Amniotic stem cell (primary cell): ENCODE data around the gene PTBP1.

Experiments
- DNase-seq: peaks from one replicate; lab custom pipeline; 2025; lab: John Stamatoyannopoulos, UW

The PTBP1 gene

DNA sequence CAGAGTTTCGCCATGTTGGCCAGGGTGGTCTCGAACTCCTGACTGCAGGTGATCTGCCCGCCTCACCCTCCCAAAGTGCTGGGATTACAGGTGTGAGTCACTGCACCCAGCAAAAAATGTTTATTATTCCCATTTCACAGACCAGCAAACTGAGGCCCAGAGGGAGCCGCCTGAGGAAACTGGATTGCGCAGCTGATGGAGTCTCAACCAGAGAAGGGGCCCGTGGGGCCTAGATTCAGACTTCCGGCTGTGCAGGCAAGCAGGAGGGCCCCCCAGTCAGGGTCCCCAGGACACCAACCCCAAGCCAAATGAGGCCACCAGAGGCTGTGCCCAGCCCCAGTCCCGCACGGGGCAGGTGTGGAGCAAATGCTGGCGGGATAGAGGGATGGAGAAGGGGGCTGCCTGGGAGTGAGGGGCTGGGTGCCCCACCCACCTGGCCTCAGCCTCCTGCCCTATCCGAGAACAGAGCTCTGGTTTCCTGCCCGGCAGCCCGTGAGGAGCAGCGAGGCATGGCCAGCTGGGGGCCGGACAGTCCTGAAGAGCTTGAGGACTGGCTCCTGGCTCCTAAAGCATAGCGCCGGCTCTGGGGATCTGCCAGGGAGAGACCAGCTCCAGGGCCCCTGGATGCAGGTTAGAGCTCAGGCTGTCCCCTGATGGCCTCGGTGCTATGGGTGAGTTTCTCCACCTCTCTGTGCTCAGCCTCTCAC is 24.4 kb upstream of the PTBP1 start:
- no peak for DNase-seq

DNA sequence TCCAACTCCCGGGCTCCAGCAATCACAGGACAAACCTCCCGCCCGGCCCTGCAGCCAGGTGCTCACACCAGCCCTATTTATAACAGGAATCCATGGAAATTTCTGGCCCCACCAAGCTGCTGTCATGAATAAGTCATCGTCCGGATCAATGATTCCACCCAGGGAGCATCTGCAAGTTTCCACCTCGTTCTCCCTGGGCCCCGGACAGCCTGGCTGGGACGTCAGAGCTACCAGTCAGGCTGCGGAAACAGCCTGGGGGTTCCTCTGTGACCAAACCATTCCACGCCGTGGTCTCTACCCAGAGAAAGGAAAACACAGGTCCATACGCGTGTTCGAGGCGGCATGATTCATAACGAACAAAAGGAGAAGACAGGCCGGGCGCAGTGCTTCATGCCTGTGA is 20.7 kb upstream of the PTBP1 start:
- no peak for DNase-seq

DNA sequence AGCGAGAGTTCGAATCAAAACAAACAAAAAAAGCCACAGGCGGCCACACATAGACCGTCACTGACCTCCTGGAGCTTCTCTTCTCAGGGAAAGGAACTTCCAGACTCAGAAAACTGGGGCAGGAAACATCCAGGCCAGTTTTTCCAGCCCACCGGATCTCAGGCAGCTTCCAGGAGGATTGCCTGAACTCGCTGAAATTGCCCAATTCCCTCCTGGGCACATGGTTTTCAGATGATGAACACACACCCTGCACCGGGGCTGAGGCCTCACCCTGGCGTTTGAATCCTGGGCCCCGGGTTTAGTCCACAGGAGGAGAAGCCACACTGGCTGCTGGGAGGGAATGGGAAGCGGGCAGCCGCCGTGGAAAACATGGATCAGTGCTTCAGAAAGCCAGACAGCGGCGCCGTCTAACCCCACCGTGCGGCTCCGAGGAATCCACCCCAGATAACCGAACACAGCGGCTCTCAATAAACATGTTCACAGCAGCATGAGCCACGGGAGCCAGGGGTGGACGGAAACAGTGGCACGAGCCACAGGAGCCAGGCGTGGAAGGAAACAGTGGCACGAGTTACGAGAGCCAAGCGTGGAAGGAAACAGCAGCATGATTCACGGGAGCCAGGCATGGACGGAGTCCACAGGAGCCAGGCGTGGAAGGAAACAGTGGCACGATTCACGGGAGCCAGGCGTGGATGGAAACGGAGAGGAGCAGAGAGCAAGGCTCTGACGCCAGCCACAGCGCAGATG is 18.2 kb upstream of the PTBP1 start:
- peak; percentile 82 for DNase-seq

DNA sequence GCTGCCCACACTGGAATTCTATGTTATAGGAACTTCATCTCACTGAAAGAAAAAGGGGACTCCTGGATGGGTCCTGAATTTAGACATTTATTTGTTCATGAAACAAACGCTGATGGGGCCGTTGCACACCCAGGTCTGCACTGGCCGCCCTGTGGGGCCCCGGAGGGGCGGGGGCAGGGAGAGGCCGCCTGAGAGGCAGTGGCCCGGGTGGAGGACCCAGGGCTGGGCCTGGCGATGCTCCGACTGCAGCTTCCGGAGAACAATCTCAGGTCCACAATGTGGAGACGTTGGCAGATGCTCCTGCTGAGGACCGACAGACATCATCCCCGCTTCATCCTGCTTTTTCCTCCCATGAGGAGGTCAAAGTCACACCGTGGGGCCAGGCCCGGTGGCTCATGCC is 16.3 kb upstream of the PTBP1 start:
- no peak for DNase-seq

DNA sequence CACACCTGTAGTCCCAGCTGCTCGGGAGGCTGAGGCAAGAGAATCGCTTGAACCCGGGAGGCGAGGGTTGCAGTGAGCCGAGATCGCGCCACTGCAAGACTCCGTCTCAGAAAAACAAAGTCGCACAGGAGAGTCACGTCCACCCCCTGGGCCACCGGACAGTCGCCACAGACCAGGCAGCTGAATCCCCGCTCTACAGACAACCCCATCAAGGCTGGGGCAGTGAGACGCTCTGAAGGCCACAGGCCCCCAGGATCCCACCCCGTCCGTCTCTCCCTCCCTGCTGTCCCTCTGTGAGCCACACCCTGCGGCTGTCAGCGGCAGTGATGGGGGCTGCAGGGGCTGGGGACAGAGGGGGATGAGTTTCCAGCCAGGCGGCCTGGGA is 15.5 kb upstream of the PTBP1 start:
- DNase-seq: no peak

DNA sequence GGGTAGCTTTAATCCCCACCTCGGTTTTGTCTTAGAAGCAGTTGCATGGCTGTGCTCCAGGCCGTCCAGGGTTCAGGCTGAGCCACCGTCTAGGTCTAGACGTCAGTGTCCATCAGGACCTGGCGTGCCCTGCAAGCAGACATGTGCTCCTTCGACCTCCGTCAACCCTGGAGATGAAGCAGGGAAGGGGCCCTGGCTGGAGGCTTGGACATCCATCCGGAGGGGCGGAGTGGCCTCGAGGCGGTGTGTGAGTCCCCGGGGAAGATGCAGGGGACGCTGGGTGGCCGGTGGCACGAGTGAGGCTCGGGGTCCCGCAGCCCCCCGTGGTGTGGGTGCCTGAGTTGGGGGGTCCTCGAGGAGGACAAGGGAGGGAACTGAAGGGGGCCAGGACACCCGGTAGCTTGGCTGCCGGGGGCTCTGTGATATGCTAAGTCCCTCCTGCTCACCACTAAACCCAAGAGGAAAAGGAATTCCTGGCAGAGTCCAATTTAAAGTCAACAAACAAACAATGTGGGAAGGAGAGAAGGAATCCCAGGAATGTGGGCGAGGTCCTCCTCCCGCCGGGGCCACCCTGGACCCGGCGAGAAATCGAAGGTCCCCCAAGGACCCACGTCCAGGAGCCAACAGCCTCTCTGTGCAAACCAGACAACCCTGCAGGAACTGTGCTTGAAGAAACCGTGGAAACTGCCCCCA is 14.9 kb upstream of the PTBP1 start:
- no peak for DNase-seq

DNA sequence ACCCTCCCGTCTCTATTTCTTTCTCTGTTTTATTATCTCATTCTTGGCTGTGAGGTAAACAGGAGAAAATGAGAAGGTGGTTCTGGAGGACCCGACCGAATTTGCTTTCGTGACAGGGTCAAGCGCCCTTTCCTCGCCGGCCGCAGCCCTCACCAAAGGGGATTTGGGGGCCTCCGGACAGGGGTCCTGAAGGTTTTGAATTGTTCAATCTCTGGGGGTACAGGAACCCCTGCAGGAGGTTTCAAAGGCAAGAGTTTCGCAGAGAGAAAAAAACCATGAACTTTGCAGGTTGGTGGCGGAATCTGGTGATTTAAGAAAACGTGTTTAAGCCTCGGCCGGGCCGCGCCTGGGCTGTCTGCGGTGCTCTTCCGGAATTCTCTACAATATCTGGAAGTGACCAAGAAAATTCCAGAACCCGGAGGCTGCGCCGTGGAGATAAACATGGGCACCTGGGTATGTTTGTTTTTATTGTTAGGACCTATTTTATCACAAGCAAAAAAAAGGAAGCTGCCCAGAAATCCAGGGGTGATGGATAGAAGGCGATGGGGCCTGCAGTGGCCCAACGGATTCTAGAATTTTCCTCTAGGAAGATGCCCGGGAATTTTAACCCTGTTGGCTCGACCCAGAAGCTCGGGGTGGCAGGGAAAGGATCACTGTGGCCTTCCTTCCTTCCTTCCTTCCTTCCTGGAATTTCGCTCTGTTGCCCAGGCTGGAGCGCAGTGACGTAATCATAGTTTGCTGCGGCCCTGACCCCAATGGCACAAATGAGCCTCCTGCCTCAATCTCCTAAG is 14.2 kb upstream of the PTBP1 start:
- no peak for DNase-seq

DNA sequence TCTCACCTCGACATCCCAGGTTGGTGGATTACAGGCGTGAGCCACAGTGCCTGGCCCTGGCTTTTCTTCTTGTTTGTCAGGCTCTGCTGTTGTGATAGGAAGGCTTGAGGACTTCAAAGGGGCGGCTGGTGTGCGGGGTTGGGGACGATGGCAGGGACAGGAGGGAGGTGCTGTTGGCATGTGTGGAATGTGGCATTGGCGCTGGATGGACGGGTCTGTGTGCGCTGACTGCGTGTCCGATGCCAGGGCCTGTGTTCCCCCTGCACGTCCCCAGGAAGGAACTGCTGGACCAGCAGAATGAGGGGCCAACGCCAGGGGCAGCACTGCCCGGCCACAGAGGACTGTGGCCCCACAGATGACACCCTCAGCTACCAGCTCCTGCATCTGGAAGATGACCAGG is 12.7 kb upstream of the PTBP1 start:
- DNase-seq: no peak

DNA sequence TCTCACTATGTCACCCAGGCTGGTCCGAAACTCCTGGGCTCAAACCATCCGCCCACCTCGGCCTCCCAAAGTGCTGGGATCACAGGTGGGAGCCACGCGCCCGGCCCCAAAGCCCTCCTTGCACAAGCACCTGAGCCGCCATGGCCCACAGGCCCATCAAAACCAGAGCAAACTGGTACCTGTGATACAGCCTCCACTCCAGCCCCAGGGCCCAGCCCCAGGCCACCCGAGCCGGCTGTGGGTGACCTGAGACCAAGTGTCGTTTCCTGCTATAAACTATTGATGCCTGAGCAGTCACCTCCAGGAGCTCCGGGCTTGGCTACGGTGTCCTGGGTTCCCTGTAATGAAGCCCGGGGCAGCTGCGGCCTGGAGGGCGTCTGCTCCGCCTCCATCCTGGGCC is 9.7 kb upstream of the PTBP1 start:
- no peak for DNase-seq

DNA sequence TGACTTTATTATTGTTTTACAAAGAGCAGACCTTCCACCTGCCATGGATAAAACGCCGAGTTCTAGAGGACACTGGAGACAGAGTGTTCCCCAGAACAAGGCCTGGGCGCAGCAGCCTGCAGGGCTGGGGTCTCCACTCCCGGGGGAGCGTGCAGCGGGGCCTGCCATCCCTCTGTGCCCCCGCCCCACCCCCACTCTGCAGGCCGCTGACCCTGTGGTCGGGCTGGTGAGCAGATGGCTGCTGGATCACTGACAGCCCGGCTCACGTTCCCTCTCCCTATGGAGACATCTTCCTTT is 8.6 kb upstream of the PTBP1 start:
- no peak for DNase-seq

DNA sequence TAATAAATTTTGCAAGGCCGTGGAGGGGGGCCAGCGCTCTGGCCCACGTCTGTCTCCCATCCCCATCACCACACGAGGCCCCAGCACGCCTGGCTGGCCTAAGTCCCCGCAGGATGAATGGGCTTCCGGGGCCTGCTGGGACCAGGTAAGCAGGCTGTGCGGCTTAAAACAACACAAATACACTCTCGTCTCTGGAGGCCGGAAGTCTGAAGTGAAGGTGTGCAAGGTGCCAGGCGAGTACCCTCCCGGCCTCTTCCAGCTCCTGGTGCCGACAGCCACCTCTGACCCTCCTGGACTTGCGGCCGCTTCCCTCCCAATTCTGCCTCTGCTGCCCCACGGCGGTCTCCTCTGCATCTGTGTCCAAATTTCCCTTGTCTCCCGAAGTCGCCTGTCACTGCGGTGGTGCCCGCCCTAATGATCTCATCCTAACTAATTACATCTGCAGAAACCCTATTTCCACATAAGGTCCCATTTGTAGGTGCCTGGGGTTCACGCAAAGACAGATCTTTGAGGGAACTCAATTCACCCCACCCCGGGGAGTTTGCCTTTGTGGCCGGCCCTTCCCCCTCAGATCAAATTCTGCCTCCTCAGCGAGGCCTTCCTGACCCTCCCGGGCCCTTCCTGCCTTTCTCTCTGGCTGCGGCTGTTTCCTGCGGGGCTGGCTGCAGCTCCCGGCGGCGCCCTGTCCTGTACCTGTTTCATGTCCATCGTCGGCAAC is 8.1 kb upstream of the PTBP1 start:
- no peak for DNase-seq

DNA sequence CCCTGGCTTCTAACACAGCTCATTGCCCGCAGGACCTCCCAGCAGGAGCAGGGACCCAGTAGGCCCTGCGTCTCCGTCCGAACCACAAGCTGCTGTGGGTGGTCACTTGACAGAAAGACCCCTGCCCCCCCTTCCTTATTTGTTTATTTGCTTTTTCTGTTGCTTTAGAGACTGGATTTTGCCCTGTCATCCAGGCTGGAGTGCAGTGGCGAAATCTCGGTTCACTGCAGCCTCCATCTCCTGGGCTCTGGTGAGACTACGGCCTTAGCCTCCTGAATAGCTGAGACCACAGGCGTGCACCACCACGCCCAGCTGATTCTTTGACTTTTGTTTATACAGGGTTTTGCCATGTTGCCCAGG is 7.6 kb upstream of the PTBP1 start:
- DNase-seq: no peak

DNA sequence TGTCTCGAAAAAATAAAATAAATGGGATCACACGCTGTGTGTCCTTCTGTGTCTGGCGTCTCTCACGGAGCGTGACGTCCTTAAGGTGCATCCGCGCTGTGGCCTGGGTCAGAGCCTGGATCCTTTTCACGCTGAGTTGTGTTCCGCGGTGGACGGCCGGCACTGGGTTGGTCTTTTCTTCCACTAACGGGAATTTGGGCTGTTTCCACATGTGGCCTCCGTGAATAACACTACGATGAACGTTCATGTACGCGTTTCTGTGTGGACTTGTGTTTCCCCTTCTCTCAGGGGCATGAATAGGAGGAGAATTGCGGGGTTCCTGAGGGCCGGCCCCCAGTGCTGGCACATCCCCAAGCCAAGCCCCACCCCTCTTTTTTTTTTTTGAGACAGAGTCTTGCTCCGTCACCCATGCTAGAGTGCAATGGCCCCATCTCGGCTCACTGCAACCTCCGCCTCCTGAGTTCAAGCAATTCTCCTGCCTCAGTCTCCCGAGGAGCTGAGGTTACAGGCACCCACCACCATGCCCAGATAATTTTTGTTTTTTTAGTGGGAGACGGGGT is 6.2 kb upstream of the PTBP1 start:
- no peak for DNase-seq

DNA sequence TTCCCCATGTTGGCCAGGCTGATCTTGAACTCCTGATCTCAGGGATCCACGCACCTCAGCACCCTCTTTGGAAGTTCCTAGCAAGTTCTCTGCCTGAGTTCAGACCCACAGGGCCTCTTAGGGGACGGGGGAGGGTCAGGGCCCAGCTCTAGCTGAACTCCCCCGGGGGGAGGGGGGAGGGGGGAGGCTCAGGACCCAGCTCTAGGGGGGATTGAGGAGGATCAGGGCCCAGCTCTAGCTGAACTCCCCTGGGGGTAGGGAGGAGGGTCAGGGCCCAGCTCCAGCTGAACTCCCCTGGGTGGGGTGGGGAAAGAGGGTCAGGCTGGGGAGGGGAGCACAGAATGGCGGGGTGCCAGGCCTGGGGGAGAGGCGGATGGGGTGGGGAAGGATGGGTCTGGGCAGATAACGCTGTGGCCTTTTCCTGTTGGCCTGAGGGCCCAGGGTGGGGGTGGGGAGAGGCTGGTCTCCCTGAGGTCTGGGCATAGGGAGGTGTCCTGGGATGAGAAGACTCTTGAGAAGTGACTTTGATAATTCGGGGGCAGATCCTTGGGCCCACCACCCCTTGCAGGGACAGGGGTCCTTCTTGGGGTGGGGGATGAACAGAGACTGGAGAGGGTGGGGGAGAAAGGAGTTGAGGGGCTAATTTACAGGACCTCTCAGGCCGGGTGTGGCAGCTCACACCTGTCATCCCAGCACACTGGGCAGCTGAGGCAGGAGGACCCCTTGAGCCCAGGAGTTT is 5.5 kb upstream of the PTBP1 start:
- DNase-seq: no peak

DNA sequence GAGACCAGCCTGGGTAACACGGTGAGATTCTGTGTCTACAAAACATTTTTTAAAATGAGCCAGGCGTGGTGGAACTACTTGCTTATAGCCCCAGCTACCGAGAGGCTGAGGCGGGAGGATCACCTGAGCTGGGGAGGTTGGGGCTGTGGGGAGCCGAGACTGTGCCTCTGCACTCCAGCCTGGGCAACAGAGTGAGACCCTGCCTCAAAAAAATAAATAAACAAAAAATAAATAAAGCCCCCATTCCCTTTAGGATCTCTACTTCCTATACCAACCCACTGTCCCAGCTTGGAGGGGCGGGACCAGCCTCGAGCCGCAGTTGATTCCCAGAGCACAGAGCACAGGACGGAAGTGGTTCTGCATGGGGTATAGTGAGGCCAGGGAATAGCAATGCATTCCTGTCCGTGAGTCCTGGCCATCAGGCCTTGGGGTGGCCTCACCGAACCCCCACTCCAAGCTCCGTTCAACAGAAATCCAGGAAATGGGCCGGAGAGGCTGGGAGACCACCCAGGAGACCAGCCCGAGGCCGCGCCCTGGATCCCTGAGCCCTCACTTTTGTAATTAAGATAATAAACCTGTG is 4.9 kb upstream of the PTBP1 start:
- no peak for DNase-seq

DNA sequence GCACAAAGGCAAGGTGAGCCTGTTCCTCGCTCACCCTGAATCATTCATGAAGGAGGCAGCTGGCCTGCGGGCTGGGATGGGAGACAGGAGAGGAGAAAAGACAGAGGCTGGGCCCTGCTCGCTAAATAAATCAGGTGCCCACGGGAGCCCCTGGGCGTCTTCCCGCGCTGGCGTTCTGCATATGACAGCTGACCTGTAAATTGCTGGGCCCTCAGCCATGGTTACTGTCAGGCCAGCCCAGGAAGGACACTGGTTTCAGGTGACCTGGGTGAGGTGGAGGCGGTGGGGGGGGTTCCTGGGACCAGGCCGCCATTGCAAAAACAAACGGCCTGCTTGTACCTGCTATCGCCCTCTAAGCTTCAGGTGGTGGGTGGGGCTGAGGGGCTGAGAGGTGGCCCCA is 3.4 kb upstream of the PTBP1 start:
- no peak for DNase-seq

DNA sequence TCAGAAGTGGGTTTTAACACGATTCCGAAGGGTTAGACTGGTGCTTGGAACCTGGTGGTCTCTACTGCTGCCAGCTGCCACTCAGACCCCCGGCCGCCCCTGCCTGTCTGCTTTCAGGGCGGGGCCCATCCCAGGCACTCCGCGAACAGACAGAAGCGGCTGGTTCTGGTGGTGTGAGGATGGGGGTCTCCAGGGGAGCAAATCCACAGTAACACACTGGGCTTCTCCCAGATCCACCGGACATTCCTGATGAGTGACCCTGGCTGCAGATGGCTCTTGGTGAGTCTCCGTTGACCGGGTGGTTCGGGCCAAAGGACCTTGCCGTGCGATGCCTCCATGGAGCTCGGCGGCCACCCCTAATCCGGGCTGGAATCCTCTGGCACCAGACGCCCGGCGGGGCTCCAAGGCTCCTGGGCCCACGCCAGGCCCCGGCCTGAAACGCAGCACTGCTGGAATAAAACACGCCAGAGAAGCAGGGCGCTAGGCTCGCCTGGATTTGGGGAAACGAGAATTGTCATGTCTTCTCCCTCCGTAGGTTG is 2.1 kb upstream of the PTBP1 start:
- no peak for DNase-seq

DNA sequence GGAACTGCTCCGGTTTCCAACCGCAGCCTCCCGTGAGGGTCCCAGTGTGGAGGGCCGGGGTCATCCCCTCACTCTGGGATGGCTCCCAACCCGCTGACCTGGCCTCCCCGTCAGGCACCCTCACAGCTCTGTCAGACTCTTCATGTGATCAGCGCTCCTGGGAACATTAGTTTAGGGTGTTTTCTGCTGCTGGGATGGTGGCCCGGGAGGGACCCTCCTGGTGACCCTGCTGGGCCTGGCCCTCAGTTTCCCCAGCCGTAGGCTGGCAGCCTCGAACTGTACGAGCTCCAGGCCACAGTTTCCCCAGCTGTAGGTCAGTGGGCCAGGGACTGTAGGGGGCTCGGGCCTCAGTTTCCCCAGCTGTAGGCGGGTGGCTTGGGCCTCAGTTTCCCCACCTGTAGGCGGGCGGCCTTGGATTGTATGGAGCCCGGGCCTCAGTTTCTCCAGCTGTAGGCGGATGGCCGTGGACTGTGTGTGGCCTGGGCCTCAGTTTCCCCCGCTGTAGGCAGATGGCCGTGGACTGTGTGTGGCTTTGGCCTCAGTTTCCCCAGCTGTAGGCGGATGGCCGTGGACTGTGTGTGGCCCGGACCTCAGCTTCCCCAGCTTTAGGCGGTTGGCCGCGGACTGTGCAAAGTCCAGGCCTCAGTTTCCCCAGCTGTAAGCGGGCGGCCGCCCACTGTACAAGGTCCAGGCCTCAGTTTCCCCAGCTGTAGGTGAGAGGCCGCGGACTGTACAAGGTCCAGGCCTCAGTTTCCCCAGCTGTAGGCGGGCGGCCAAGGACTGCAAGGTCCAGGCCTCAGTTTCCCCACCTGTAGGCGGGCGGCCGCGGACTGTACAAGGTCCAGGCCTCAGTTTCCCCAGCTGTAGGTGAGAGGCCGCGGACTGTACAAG is 1.3 kb upstream of the PTBP1 start:
- no peak for DNase-seq
